GM12865 (cell line): ENCODE measurements around the gene HOXB3.

Source experiments
- DNase-seq: peaks from one replicate; pipeline ENCODE4 v3.0.0; 2010; ENCODE audit warnings: low read depth
- H3K4me3 ChIP-seq: 2 replicates; pipeline ENCODE4 v1.5.1; 2011; ENCODE audit warnings: mild to moderate bottlenecking, low read depth, low read length, control low read depth
- CTCF ChIP-seq: IDR thresholded peaks from 2 replicates; pipeline ENCODE4 v1.5.1; 2011; ENCODE audit warnings: low read length, control low read depth, low read depth, inconsistent platforms; ENCODE audit not compliant: insufficient read depth; ENCODE audit errors: missing control alignments

The HOXB3 gene

DNA sequence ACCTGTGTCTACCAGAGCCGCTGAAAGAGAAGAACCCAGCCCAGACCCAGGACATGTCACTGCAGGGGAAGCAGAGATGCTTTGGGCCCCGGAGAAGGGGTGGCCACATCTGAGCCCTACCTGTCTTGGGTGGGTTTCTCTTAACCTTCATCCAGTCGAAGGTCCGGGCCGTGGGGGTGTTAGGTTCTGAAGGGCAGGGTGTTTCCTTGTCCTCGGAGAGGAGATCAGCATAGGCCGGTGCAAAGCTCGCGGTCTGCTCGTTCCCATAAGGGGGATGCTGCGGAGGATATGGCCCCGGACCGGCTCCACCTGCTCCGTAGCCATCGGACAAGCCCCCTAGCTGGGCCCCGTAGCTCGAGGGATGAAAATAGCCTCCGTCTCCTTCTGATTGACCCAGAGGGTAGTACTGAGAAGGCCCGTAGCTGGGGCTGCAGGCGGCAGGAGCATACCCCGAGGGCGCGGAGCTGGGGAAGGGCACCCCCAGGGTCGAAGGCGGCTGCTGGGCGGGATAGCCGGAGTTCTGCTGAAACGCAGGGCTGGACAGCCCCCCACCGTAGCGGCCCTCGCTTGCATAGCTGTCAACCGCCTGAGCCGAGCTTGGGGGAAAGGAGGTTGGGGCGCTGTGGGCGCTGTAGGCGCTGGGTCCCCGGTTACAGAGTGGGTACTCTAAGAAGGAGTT is 59.7 kb downstream of the HOXB3 start:
- H3K4me3 ChIP-seq = no peak overlapping the region
- TF ChIP-seq CTCF = no peak
- DNase-seq = no peak

- H3K4me3 ChIP-seq = no peak overlapping the region
- TF ChIP-seq CTCF = no peak
- no peak for DNase-seq
Observed at GRCh38 chr17:48529683-48530009, 60.4 kb downstream of the HOXB3 start.

GRCh38 chr17:48528936-48529682 is 60.9 kb downstream of the HOXB3 start:
- no peak overlapping the region for H3K4me3 ChIP-seq
- no peak for TF ChIP-seq CTCF
- DNase-seq = no peak

DNA sequence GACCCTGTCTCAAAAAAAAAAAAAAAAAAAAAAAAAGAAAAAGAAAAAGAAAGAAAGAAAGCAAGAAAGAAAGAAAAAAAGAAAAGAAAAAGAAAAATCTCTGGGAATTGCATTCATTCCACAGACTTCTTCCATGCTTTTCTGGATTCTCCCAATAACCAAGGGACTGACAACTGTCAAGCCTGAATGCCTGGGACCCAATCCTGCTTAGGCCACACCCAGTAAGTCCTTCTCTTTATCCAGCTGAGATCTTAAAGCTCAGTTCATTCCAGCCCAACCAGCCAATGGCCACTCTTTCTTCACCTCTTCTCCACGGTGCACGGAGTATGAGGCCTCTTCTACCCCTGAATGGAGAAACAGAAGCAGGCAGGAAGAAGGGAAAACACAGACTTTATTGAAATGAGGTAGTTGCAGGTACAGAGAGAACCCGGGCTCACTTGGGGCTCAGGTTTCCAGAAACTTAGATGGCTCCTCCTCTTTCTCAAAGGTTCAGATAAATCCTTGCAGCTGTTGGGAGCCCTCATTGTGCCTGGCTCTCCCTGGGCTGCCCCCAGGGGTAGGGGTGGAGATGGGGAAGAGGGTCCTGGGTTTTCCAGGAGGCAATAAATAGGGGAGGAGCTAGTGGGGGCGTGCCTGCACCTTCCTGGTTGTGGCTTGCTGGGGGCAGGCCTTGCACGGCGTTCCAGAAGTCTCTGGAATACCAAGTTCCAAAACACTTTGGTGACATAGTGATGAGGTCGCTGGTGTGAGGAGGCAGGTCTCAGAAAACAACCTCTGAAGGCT is 61.7 kb downstream of the HOXB3 start:
- H3K4me3 ChIP-seq = no peak overlapping the region
- no peak for DNase-seq
- TF ChIP-seq CTCF = no peak

DNA sequence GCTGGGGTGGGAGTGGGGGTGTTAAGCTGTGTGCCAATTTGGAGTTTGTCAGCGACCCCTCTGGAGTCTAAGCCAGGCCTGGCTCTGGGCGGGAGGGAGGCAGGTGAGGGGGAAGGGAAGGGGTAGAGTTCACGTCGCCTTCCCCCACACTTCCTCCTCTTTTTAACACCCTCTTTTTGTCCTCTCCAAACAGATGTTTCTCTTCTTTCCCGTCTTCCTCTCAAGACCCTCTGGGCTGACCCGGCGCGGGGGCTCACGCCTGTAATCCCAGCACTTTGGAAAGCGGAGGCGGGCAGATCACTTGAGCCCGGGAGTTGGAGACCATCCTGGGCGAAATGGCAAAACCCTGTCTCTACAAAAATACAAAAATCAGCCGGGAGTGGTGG is 62.5 kb downstream of the HOXB3 start:
- no peak overlapping the region for H3K4me3 ChIP-seq
- no peak for TF ChIP-seq CTCF
- DNase-seq = no peak

GRCh38 chr17:48526608-48527546 is 63.2 kb downstream of the HOXB3 start:
- no peak overlapping the region for H3K4me3 ChIP-seq
- no peak for DNase-seq

More at GRCh38 chr17:48526608-48527546, 63.2 kb downstream of the HOXB3 start:
- TF ChIP-seq CTCF = no peak
